Activated CD8-positive, alpha-beta memory T cell treated with anti-CD3 and anti-CD28 coated beads, Interleukin-2, amount 50 U/mL, for 24 hours (primary cell): ENCODE measurements around the gene CCIN.

Source experiments
- DNase-seq: peaks from one replicate; pipeline ENCODE4 v3.0.0-alpha.2; 2020; ENCODE audit errors: extremely low read depth

Gene CCIN

GRCh38 chr9:36190388-36191289 is 21.5 kb downstream of the CCIN start, which contains the start of gene CLTA:
Gene CLTA, plus strand, starts transcription at chr9:36190921. Its CDS starts 136 bp downstream, at chr9:36191057.
- peak; percentile 85 for DNase-seq

DNA sequence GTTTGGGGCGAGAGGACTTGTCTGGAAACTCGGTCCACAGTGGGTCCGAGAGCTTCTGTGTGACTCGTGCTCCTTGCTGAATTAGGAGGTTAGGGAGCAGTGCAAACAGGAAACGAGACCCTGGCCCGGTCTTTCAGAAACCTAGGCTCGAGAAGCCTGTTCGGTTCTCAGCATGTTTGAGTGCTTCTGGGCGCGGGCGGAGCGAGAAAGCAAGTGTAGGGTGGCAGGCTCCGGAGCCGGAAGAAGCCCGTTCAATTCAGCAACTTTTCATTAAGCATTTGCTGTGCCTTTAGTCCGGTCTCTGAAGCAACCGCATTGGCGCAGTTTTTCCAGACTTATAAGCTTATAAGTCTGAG is 22.1 kb downstream of the CCIN start:
- DNase-seq = peak; percentile 8

DNA sequence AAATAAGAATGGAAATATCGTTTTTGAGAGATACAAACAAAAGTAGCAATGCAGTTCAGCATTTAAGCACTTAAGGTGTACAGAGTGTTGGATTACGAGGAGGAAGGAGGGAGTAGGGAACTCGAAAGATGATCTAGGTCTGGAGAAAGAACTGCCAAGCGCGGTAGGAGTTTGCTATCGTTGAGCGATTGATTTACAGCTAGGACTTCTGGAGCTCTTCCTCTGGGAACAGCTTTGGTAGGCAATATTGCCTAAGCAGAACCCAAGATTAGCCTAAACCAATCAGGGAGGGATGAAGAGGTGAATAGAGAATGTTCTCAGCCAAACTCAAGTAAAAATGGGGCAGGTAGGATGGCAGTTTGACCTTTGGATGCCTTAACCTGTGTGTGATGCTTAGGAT is 22.5 kb downstream of the CCIN start:
- DNase-seq = no peak

DNA sequence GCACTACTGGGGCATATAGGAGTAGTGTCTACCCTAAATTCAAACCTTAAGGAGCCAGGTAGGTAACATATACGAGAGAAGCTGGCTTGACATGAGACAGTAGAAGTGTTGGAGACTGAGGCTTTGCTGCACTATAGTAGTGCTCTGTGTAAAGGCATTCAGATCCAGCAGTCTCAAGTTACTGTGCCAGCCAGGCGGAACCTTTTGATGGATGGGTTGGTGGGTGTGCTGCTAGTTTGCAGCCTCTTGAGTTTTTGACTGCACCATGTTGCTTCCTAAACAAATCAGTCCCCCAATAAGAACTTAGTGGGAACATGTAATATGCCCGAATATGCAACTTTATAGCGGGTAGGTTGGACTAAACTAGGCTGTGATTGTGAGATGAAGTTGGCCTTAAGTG is 23.0 kb downstream of the CCIN start:
- DNase-seq = no peak

DNA sequence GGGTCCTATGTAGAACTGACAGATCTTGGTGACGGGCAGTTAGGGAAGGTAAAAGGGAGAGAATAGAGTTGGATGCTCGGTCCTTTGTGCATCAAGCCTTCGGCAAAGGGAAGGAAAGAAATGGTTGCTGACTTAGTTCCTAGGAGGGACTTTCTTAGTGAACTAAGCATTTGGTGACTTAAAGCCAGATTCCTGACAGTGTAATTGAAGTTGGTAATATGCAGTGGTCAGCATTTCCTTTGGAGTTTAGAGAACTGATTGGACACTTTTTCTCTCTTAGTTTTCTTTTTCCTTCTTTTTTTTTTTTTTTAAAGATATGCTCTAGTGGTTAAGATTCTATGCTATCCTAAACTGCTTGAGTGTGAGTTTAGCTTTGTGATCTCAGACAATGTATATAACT is 23.8 kb downstream of the CCIN start:
- no peak for DNase-seq

- DNase-seq = no peak
Measured at GRCh38 chr9:36194326-36195000, 25.3 kb downstream of the CCIN start.

GRCh38 chr9:36204906-36205547 is 35.8 kb downstream of the CCIN start:
- no peak for DNase-seq

DNA sequence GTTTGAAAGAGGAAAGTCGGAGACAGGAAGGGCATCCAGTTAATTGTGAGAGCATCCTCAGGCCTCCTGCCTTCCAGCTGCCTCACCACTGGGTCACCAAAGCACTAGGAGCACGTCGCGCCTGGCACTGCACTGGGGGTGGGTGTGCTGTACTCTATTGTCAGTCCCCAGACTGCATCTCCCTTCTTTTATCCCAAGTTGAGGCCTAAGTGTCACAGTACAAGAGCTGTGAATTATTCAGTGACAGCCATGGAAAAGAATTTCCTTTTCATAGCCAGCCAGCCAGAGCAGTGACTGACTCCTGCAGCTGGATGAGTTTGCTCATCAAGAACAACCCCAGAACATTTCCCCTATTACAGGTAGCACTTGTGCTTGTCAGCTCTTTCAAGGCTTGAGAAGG is 37.8 kb downstream of the CCIN start:
- DNase-seq = no peak

- DNase-seq = no peak
Measured at GRCh38 chr9:36207546-36208012, 38.4 kb downstream of the CCIN start.

DNA sequence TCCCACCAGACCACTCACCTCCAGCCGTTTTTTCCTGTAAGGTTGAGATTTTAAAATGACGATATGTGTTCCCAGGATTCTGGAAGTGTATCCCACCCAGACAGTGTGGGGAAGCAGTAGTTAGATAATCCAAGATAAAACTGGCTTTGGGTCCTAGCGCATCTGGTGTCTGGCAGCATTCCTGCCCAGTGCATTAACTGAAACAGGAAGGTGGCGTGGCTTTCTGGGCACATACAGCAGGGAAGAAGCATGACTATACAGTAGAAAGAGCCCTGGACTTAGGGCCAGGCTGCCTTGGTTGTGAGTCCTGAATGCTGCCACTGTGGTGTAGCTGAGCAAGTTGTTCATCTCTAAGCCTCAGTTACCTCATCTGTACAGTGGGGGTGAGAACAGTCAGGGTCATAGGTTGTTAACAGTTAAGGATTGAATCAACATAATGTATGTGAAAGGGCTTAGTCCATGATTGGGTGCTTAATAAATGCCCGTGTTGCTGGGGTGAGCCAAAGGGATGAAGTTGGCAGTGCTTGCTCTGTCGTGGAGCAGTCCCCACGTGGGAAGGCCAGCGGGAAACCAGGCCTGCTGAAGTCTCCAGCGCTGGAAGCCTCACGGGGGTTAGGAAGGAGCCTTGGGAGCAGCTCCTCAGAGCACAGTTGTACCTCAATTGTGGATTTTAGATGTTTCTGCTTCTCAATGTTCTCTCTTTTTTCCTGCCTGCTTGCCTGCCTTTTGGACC is 39.5 kb downstream of the CCIN start:
- DNase-seq = no peak

- DNase-seq = no peak
Measured at GRCh38 chr9:36210722-36211121, 41.5 kb downstream of the CCIN start.

DNA sequence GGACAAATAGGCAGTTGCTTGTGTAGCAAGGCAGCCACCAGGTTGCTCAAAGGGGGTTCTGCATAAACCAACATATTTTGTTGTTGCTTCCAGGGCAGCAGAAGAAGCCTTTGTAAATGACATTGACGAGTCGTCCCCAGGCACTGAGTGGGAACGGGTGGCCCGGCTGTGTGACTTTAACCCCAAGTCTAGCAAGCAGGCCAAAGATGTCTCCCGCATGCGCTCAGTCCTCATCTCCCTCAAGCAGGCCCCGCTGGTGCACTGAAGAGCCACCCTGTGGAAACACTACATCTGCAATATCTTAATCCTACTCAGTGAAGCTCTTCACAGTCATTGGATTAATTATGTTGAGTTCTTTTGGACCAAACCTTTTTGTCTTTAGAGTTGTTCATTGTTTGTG is 42.3 kb downstream of the CCIN start:
- no peak for DNase-seq

- no peak for DNase-seq
Measured at GRCh38 chr9:36213387-36213786, 44.2 kb downstream of the CCIN start.

DNA sequence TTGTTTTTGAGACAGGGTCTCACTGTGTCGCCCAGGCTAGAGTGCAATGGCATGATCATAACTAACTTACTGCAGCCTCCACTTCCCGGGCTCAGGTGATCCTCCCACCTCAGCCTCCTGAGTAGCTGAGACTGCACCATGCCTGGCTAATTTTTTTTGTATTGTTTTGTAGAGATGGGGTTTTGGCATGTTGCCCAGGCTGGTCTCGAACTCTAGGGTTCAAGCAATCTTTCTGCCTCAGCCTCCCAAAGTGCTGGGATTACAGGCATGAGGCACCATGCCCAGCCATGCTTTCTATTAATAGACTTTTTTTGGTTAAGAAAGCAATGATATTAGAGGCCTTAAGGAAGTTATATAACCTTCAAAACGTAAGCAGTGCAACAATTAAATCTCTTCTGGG is 44.8 kb downstream of the CCIN start:
- no peak for DNase-seq

- DNase-seq = no peak
Measured at GRCh38 chr9:36214571-36214970, 45.4 kb downstream of the CCIN start.

GRCh38 chr9:36217256-36217968 is 48.2 kb downstream of the CCIN start:
- DNase-seq = no peak

DNA sequence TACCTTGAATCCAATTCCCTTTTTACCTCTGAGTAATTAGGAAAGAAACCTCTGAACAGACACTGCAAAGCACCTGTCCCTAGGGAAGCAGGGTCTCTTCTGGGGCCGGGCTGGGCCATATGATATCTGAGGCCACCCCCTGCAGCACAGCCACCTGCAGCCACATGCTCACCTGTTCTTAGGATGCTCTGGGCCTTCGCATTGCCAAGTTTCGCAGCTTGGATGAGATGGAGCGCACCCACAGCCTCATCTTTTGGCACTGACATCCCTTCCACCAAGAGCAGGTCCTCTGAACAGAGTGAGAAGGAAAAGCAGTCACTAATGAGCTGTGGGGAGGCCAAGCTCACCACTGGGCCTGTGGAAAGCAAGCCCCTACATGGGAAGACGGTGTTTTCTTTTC is 48.8 kb downstream of the CCIN start:
- DNase-seq = no peak

GRCh38 chr9:36218411-36218901 is 49.3 kb downstream of the CCIN start:
- no peak for DNase-seq
